ENCODE results near the gene SPEG. TPM values are rescaled to one million over a fixed set of nuclear protein-coding genes. Genes with fewer than 3 reads are reported as not detected.

SPEG gene
- total and polyA plus RNA-seq, 2 experiments from 2014 or later = 12.6 to 32.4 TPM

DNA sequence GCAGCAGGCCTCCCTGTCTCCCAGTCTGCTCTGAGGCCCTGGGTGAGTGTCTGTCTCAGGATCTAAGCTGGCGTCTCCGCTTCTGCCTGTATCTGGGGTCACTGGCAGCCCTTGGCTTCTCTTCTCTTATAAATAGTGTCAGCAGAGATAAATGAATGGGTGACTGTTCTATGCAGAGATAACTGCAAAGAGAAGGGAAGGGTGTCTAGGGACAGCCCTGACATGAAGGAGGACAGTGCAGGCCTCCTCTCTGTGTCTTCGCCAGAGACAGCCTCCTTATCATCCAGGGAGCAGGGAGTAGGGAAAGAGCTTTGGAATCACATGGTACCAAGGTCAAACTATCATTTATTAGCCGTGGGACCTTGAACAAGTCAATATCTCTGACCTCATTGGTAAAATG, 35.8 kb downstream of the SPEG start:
- Mint-ChIP-seq H3K27ac (no peak overlapping the region), H3K27me3 (ENCODE audit: insufficient read depth, low read depth, poor library complexity) (peaks cover 18% of the 10 kb centered on the region), H3K4me1 (peaks cover 3% of the 10 kb centered on the region), H3K36me3 (ENCODE audit: low read depth) (peaks cover 3% of the 10 kb centered on the region; the same call in 1 of the 3 replicates), H3K9me3 (no peaks in the 10 kb centered on the region), H3K4me3 (no peak overlapping the region)
- DNase-seq (ENCODE audit: low spot score) (no peak), ATAC-seq (no peak)
- H3K9me2 ChIP-seq (ENCODE audit: insufficient read depth) = no peaks in the 10 kb centered on the region
- H3K79me2 ChIP-seq (replicated peaks; ENCODE audit: insufficient read depth) = no peaks in the 10 kb centered on the region
- H3K4me3 ChIP-seq = no peak overlapping the region
- no peak overlapping the region for H3K4me2 ChIP-seq
- TF ChIP-seq, protein P1, sequence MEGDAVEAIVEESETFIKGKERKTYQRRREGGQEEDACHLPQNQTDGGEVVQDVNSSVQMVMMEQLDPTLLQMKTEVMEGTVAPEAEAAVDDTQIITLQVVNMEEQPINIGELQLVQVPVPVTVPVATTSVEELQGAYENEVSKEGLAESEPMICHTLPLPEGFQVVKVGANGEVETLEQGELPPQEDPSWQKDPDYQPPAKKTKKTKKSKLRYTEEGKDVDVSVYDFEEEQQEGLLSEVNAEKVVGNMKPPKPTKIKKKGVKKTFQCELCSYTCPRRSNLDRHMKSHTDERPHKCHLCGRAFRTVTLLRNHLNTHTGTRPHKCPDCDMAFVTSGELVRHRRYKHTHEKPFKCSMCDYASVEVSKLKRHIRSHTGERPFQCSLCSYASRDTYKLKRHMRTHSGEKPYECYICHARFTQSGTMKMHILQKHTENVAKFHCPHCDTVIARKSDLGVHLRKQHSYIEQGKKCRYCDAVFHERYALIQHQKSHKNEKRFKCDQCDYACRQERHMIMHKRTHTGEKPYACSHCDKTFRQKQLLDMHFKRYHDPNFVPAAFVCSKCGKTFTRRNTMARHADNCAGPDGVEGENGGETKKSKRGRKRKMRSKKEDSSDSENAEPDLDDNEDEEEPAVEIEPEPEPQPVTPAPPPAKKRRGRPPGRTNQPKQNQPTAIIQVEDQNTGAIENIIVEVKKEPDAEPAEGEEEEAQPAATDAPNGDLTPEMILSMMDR (conservative IDR thresholded peaks at IDR 0.05; ENCODE audit: low read depth in 2 of 2) = no peak
- TF ChIP-seq POLR2AphosphoS5 (IDR thresholded peaks at IDR 0.05; ENCODE audit: low read depth) (no peak), STAT1 (IDR thresholded peaks at IDR 0.05; ENCODE audit: unreplicated experiment) (no peak), ZNF114 (CRISPR knock-in tag; IDR thresholded peaks at IDR 0.05) (no peak), EZH2 (IDR thresholded peaks at IDR 0.05; ENCODE audit: low read depth, unreplicated experiment) (no peak), ZNF462 (CRISPR knock-in tag; IDR thresholded peaks at IDR 0.05) (no peak), JUNB (IDR thresholded peaks at IDR 0.05; ENCODE audit: unreplicated experiment) (no peak), CREB1 (CRISPR knock-in tag; IDR thresholded peaks at IDR 0.05; ENCODE audit: low read depth) (no peak), REST (IDR thresholded peaks at IDR 0.05; ENCODE audit: unreplicated experiment) (no peak)
- TF ChIP-seq, protein P2, sequence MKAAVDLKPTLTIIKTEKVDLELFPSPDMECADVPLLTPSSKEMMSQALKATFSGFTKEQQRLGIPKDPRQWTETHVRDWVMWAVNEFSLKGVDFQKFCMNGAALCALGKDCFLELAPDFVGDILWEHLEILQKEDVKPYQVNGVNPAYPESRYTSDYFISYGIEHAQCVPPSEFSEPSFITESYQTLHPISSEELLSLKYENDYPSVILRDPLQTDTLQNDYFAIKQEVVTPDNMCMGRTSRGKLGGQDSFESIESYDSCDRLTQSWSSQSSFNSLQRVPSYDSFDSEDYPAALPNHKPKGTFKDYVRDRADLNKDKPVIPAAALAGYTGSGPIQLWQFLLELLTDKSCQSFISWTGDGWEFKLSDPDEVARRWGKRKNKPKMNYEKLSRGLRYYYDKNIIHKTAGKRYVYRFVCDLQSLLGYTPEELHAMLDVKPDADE (IDR thresholded peaks at IDR 0.05) = no peak
- peaks cover 4% of the 10 kb centered on the region; the same call in 1 of the 2 replicates for H3K4me1 ChIP-seq (ENCODE audit: insufficient read depth)
- no peaks in the 10 kb centered on the region for H3K27me3 ChIP-seq (ENCODE audit: insufficient read depth)
- H3K36me3 ChIP-seq (ENCODE audit: insufficient read depth) = no peaks in the 10 kb centered on the region
- H3F3A ChIP-seq (replicated peaks; ENCODE audit: low read depth) = no peaks in the 10 kb centered on the region; the same call in 1 of the 2 replicates
- H3K27ac ChIP-seq (ENCODE audit: low read depth) = no peak overlapping the region
- no peak overlapping the region for H2AFZ ChIP-seq
- no peaks in the 10 kb centered on the region for H4K20me1 ChIP-seq (replicated peaks; ENCODE audit: insufficient read depth)

All from GM23338 (cell line).